Right ventricle myocardium superior (tissue), 1 donor: Measurements from ENCODE around the gene SHC4. TPM values are rescaled to one million over a fixed set of nuclear protein-coding genes. Genes with fewer than 3 reads are reported as not detected.
"Not testable (repeated sequence)": the region's sequence is repeated elsewhere in the genome, so short reads cannot be mapped to it uniquely, and the experiment has no call there.

Experiments
- ATAC-seq: fragments of 200-7000 bp; cut with Tn5 transposase; one replicate; pipeline ENCODE4 v1.9.1; 2020; ENCODE audit warnings: mild to moderate bottlenecking; ENCODE audit not compliant: poor library complexity
- DNase-seq: peaks from one replicate; pipeline ENCODE4 v3.0.0-alpha.2; 2020
- intact Hi-C: fragments of 100-400 bp; cut with DNase I; formaldehyde crosslinking; loops from one replicate; pipeline ENCODE4 v1.11.2; 2022
- total RNA-seq: library from RNA; stranded (reverse); fragmentation: NEBNext Ultra II Directional; extraction: Animal tissue kit (Norgen Biotek cat#: 25700); gene quantifications from one replicate; pipeline ENCODE4 v1.2.1, GENCODE V29; 2021
- donor health status: DM: no; HTN: yes; CAD: no; lungs with severe emphysema.

SHC4 gene
- total RNA-seq, 1 donor from 2014 or later = 2.5 TPM

- intact Hi-C loops = loop anchor here (5.0 kb wide), 1 partner anchor 104 kb away; no protein-coding TSS in a partner anchor
- ATAC-seq = no peak
- no peak for DNase-seq
Observed at GRCh38 chr15:48868023-48868422, 95.7 kb downstream of the SHC4 start.

GRCh38 chr15:48866141-48866563 lies 97.6 kb downstream of the SHC4 start:
- intact Hi-C loops = loop anchor here (5.0 kb wide), 1 partner anchor 106 kb away; no protein-coding TSS in a partner anchor
- no peak for DNase-seq
- ATAC-seq = no peak

GRCh38 chr15:48865370-48866079 lies 98.2 kb downstream of the SHC4 start:
- no peak for ATAC-seq
- intact Hi-C loops = loop anchor here (5.0 kb wide), 1 partner anchor 107 kb away; no protein-coding TSS in a partner anchor
- DNase-seq = no peak

DNA sequence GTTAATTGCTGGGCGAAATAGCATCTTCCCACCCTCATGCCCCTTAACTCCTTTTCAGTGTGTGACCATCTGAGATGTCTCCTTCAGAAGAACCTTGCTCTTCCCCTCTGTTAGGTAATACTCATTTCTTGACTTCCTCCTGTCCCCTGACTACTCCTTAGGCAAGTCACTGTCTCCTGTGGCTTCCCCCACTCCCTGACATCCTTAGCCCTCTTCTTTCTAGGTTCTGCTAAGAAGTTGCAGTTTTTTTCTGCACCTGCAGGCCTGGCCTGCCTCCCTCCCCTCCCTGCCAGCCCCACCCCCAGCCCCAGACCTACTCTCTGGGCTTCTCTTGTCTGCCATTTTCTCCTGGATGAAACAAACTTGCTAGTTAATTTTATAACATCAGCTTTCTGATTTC lies 101.0 kb downstream of the SHC4 start:
- DNase-seq (no peak), ATAC-seq (no peak)
- intact Hi-C loops = loop anchor here (5.0 kb wide), 1 partner anchor 1285 kb away; no protein-coding TSS in a partner anchor

DNA sequence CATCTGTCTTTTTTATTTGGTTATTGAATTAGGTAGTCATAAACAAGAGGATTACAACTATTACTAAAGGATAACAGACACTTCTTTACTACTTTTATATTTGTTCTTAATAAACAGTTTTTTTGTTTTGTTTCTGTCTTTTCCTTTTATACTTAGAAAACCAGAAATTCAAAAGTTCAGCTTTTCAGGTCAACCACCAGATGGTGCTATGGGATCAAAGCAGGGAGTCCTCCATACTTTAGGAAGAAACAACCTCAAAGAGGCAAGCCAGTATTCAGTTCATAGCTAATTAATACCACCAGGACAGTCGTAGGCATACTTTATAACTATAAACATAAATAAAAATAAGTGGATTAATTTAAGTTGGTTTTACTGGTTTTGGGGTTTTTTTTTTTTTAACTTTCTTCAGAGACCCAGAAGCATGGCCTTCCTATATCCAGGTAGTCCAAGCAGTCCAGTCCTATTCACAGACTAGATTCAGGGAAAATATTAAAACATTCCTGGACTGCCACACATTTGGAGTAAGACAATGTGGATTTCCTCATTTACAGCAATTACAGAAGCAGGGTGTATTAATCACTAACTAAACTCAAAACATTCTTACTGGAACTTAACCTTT lies 101.8 kb downstream of the SHC4 start:
- intact Hi-C loops = loop anchor here (2.0 to 5.0 kb wide), 2 partner anchors 287 to 1285 kb away; no protein-coding TSS in a partner anchor
- DNase-seq = no peak
- ATAC-seq = peak; percentile 82

- no peak for ATAC-seq
- no peak for DNase-seq
- intact Hi-C loops = loop anchor here (10.0 kb wide), 1 partner anchor 565 kb away; the partner anchor contains the start of gene FGF7
Observed at GRCh38 chr15:48859426-48859825, 104.3 kb downstream of the SHC4 start.

DNA sequence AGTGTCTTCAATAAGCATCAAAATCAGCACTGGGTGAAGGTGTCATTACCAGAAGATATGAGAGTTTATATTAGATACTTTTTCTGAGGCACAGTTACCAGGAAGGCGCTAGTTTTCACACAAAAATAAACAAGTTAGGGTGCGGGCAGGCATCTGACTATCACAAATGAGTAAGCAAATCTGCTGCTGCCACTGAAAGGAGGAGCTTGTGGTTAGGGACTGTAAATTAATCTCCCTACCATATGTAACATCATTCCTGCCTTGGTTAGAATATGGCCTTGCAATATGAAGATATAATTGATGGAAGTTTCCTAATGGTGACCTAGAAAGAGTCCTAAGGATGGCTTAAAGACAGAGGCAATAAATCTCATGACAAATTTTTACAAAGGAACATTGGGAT lies 105.3 kb downstream of the SHC4 start:
- DNase-seq = no peak
- intact Hi-C loops = loop anchor here (10.0 kb wide), 1 partner anchor 566 kb away; the partner anchor contains the start of gene FGF7
- ATAC-seq = no peak

- no peak for ATAC-seq
- intact Hi-C loops = loop anchor here (10.0 kb wide), 1 partner anchor 568 kb away; the partner anchor contains the start of gene FGF7
Observed at GRCh38 chr15:48856942-48857341, 106.8 kb downstream of the SHC4 start.

GRCh38 chr15:48855501-48856440 lies 107.9 kb downstream of the SHC4 start:
- intact Hi-C loops = loop anchor here (10.0 kb wide), 1 partner anchor 569 kb away; the partner anchor contains the start of gene FGF7
- no peak for DNase-seq
- peak; percentile 84 for ATAC-seq

More at GRCh38 chr15:48856942-48857341, 106.8 kb downstream of the SHC4 start:
- no peak for DNase-seq

DNA sequence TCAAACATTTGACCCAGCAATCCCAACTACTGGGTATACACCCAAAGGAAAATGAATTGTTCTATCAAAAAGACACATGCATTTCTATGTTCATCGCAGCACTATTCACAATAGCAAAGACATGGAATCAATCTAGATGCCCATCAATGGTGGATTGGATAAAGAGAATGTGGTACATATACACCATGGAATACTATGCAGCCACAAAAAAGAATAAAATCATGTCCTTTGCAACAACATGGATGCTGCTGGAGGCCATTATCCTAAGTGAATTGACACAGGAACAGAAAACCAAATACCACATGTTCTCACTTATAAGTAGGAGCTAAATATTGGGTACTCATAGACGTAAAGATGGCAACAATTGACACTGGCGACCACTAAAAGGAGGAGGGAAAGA lies 109.3 kb downstream of the SHC4 start:
- intact Hi-C loops = loop anchor here (10.0 kb wide), 1 partner anchor 570 kb away; the partner anchor contains the start of gene FGF7

DNA sequence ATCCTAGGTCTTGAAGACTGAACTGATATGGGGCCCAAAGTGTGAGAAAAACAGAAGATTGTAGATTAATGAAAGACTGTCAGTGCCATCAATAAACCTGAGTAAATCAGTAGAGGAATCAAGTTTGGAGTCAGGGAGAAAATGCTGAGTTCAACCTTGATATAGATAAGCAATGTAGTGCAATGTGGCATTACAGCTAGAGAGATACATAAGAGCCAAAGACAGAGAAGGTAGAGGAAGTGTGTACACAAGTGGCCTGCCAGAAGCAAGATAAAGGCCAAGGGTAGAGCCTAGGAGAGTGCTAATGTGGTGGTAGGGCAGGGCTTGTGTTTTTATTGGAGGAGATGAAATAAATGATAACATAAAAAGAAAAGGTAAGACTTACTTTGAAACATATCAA lies 111.8 kb downstream of the SHC4 start:
- ATAC-seq (no peak), DNase-seq (no peak)
- intact Hi-C loops = loop anchor here (10.0 kb wide), 1 partner anchor 573 kb away; the partner anchor contains the start of gene FGF7

More for the DNA sequence above, 109.3 kb downstream of the SHC4 start:
- not testable (repeated sequence) for ATAC-seq, DNase-seq

DNA sequence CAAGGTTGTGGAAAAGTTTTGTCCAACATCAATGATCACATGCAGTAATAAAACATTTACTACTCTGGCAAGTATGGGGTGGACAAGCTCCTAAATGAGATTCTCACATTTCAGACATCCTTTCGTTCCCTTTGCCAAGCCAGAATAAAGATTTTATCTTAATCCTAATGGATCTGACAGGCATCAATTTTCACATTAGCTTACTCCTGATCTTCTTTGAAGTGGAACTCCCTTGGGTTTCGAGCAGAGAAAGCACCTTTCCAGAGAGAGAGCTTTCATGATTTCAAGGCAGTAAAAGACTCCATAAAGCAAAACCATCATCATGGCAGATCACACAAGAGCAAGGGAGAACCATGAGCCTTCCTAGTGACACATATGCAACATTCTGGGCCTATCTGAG lies 113.1 kb downstream of the SHC4 start:
- DNase-seq (no peak), ATAC-seq (no peak)
- intact Hi-C loops = loop anchor here (10.0 kb wide), 1 partner anchor 574 kb away; the partner anchor contains the start of gene FGF7

GRCh38 chr15:48845123-48845522 lies 118.6 kb downstream of the SHC4 start:
- no peak for DNase-seq
- ATAC-seq = no peak
- intact Hi-C loops = no loop called here

DNA sequence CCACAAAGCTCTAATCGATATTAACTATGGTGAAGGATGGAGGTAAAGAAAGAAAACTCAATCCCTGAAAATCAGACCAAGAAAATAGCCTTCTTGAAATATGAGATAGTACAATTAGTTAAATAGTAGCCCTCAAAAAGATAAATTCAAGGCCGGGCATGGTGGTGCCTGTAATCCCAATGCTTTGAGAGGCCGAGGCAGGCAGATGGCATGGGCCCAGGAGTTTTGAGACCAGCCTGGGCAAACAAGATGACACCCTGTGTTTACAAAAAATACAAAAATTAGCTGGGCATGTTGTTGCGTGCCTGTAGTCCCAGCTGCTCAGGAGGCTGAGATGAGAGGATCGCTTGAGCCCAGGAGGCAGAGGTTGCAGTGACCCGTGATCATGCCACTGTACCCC lies 121.2 kb downstream of the SHC4 start:
- no peak for ATAC-seq
- no peak for DNase-seq
- intact Hi-C loops = no loop called here

GRCh38 chr15:48834756-48835155 lies 129.0 kb downstream of the SHC4 start:
- ATAC-seq = no peak
- intact Hi-C loops = no loop called here
- no peak for DNase-seq

DNA sequence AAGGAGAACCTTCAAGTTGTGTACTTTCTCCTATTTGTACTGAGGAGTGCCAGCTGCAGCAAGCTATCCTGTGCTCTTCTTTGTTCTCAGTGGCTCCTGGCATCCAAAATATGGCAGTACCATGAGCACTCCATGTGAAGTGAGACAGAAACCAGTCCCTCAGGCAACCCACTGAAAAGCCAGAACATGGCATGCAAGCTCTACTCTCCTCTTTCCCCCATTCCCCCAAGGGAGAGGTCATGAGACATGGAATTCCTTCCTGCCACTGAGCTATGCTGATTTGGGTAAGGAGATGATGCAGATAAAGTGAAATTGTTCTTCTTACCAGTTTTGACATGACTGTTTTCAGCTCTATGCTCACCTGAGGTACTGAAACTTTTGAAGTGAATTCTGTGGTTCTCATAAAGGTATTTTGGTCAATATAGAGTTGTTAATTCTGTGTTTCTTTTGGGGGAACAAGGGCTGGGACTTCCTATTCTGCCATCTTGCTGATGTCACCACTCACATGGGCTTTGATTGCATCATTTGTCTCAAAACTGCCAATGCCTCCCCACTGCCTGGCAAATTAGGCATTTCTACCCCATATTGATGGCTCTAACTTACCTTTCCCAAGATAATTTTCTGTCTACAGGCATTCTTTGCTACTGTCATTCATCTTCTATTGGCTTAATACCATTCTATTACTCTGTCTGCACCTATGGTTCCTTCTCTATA lies 130.0 kb downstream of the SHC4 start:
- no peak for ATAC-seq
- intact Hi-C loops = no loop called here
- DNase-seq = no peak

DNA sequence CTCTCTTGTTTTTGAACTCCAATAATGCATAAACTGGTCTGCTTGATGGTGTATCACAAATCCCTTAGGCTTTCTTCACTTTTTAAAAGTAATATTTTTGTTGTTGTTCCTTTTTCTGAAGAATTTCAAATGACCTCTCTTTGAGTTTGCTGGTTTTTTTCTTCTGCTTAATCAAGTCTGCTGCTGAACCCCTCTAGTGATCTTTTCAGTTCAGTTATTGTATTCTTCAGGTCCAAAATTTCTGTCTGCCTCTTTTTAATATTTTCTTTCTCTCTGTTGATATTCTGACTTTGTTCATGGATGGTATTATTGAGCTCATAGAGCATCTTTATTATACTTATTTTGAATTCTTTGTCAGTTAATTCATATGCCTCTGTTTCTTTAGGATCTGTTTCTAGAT lies 131.1 kb downstream of the SHC4 start:
- DNase-seq (no peak), ATAC-seq (no peak)
- intact Hi-C loops = no loop called here

DNA sequence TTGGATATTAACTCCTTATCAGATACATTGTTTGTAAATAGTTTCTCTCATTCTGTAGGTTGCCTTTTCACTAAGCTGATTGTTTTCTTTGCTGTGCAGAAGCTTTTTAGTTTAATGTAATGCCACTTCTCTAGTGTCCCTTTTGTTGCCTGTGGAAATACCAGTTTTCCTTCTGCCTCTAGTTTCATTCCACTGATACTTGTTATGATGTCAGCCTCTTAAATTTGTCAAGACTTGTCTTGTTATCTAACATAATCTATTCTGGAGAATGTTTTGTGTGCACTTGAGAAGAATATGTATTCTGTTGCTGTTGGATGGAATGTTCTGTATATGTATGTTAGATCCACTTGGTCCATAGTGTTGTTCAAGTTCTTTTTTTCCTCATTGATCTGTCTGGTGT lies 134.8 kb downstream of the SHC4 start:
- DNase-seq = no peak
- no peak for ATAC-seq
- intact Hi-C loops = no loop called here
